Neural crest cell (in vitro differentiated cells): Measurements from ENCODE around the gene C16orf82. TPM values are rescaled to one million over a fixed set of nuclear protein-coding genes. Genes with fewer than 3 reads are reported as not detected.

Source experiments
- DNase-seq: peaks from one replicate; pipeline ENCODE4 v3.0.0; 2021; ENCODE audit warnings: low read depth, mixed read lengths, low spot score
- H3K27ac Mint-ChIP-seq: one replicate; pipeline ENCODE4 v1.8.0; 2021; ENCODE audit warnings: mild to moderate bottlenecking, mixed read lengths; ENCODE audit not compliant: unreplicated experiment
- H3K27me3 Mint-ChIP-seq: 2 replicates; pipeline ENCODE4 v1.8.0; 2021; ENCODE audit warnings: low read depth, mild to moderate bottlenecking, mixed read lengths
- H3K36me3 Mint-ChIP-seq: 2 replicates; pipeline ENCODE4 v1.8.0; 2021; ENCODE audit warnings: low read depth, mild to moderate bottlenecking, mixed read lengths
- H3K4me1 Mint-ChIP-seq: 2 replicates; pipeline ENCODE4 v1.8.0; 2021; ENCODE audit warnings: mixed read lengths
- H3K4me3 Mint-ChIP-seq: one replicate; pipeline ENCODE4 v1.8.0; 2021; ENCODE audit warnings: mild to moderate bottlenecking, mixed read lengths
- H3K9me3 Mint-ChIP-seq: 2 replicates; pipeline ENCODE4 v1.8.0; 2021; ENCODE audit warnings: mixed read lengths
- CTCF ChIP-seq: fragments of 200-600 bp; sonication (generic); conservative IDR thresholded peaks from 2 replicates; pipeline ENCODE4 v1.5.0; 2021; ENCODE audit warnings: antibody characterized with exemption, mild to moderate bottlenecking
- total RNA-seq: library from RNA; stranded (reverse); gene quantifications from 2 replicates; pipeline ENCODE4 v1.2.1, GENCODE V29; 2021

C16orf82 gene
- total RNA-seq, 1 donor from 2014 or later: 1.4 TPM

GRCh38 chr16:27109666-27110523 lies 43.2 kb downstream of the C16orf82 start:
- no peaks in the 10 kb centered on the region for H3K36me3 Mint-ChIP-seq
- peak; percentile 97 for DNase-seq
- H3K9me3 Mint-ChIP-seq: no peaks in the 10 kb centered on the region
- peak overlapping the region; percentile 87 for H3K27ac Mint-ChIP-seq
- H3K4me1 Mint-ChIP-seq: peaks cover 6% of the 10 kb centered on the region
- no peaks in the 10 kb centered on the region for H3K27me3 Mint-ChIP-seq
- H3K4me3 Mint-ChIP-seq: peak overlapping the region; percentile 88
- peak; percentile 93 for TF ChIP-seq CTCF

GRCh38 chr16:27110524-27110896 lies 43.8 kb downstream of the C16orf82 start:
- no peak overlapping the region for H3K4me3 Mint-ChIP-seq
- H3K4me1 Mint-ChIP-seq: peaks cover 6% of the 10 kb centered on the region
- no peak for TF ChIP-seq CTCF
- DNase-seq: no peak
- H3K27me3 Mint-ChIP-seq: no peaks in the 10 kb centered on the region
- no peak overlapping the region for H3K27ac Mint-ChIP-seq
- H3K9me3 Mint-ChIP-seq: no peaks in the 10 kb centered on the region
- no peaks in the 10 kb centered on the region for H3K36me3 Mint-ChIP-seq

- Mint-ChIP-seq H3K9me3 (peaks cover 3% of the 10 kb centered on the region), H3K36me3 (no peaks in the 10 kb centered on the region), H3K27ac (peak overlapping the region; percentile 62), H3K4me3 (no peak overlapping the region), H3K4me1 (peaks cover 6% of the 10 kb centered on the region), H3K27me3 (no peaks in the 10 kb centered on the region)
- DNase-seq: no peak
- TF ChIP-seq CTCF: no peak
Measured at GRCh38 chr16:27111486-27111885, 44.8 kb downstream of the C16orf82 start.

- no peak overlapping the region for H3K27ac Mint-ChIP-seq
- peaks cover 6% of the 10 kb centered on the region for H3K4me1 Mint-ChIP-seq
- TF ChIP-seq CTCF: no peak
- H3K9me3 Mint-ChIP-seq: peaks cover 3% of the 10 kb centered on the region
- H3K27me3 Mint-ChIP-seq: no peaks in the 10 kb centered on the region
- peak overlapping the region; percentile 47 for H3K4me3 Mint-ChIP-seq
- DNase-seq: no peak
- no peaks in the 10 kb centered on the region for H3K36me3 Mint-ChIP-seq
Measured at GRCh38 chr16:27112093-27112811, 45.5 kb downstream of the C16orf82 start.

GRCh38 chr16:27113341-27113841 lies 46.7 kb downstream of the C16orf82 start:
- no peak for DNase-seq
- peaks cover 6% of the 10 kb centered on the region for H3K4me1 Mint-ChIP-seq
- TF ChIP-seq CTCF: no peak
- H3K27ac Mint-ChIP-seq: no peak overlapping the region
- no peaks in the 10 kb centered on the region for H3K27me3 Mint-ChIP-seq
- no peaks in the 10 kb centered on the region for H3K36me3 Mint-ChIP-seq
- peak overlapping the region; percentile 6 for H3K4me3 Mint-ChIP-seq
- H3K9me3 Mint-ChIP-seq: peaks cover 3% of the 10 kb centered on the region
